Measurements from ENCODE around the gene KCTD18.

- TF ChIP-seq CTCF (conservative IDR thresholded peaks at IDR 0.05) (no peak), EZH2 (IDR thresholded peaks at IDR 0.05; ENCODE audit: low read depth) (no peak)
Measured at GRCh38 chr2:200453853-200454534, 55.9 kb downstream of the KCTD18 start.
